HL-60 (cell line): Measurements from ENCODE around the gene DEFB118.

Experiments used
- POLR2AphosphoS5 ChIP-seq: IDR thresholded peaks from 2 replicates; pipeline ENCODE4 v1.6.1; 2012; ENCODE audit warnings: low read depth
- TF ChIP-seq, protein P1 (sequence below): IDR thresholded peaks from one replicate; pipeline ENCODE4 v1.5.1; 2011; ENCODE audit warnings: low read length, control low read depth, inconsistent platforms; ENCODE audit not compliant: insufficient read depth

DNA sequence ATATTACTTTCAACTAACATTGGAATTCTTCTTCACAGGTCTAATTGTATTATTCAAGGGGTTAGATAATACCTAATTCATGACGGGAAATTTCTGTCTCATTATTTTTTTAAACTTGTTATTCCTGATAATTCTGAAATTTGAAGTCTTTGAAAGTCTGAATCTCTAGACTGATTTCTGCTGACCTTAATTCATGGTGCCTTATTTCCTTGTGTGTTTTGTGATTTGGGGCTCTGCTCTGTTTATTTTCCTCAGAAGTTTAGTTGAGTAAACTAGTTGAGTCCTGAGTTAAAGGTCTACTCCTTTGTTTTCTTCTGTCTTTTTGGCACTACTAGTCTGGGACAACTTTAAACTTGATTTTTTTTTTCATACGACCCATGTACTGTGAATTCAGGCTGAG lies 5.9 kb downstream of the DEFB118 start:
- TF ChIP-seq, protein P1, sequence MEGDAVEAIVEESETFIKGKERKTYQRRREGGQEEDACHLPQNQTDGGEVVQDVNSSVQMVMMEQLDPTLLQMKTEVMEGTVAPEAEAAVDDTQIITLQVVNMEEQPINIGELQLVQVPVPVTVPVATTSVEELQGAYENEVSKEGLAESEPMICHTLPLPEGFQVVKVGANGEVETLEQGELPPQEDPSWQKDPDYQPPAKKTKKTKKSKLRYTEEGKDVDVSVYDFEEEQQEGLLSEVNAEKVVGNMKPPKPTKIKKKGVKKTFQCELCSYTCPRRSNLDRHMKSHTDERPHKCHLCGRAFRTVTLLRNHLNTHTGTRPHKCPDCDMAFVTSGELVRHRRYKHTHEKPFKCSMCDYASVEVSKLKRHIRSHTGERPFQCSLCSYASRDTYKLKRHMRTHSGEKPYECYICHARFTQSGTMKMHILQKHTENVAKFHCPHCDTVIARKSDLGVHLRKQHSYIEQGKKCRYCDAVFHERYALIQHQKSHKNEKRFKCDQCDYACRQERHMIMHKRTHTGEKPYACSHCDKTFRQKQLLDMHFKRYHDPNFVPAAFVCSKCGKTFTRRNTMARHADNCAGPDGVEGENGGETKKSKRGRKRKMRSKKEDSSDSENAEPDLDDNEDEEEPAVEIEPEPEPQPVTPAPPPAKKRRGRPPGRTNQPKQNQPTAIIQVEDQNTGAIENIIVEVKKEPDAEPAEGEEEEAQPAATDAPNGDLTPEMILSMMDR, result no peak
- no peak for TF ChIP-seq POLR2AphosphoS5
